Neural cell (in vitro differentiated cells): ENCODE results near the gene MYLK. TPM values are rescaled to one million over a fixed set of nuclear protein-coding genes. Genes with fewer than 3 reads are reported as not detected.

Source experiments
- H2AFZ ChIP-seq: fragments of 200-600, 300-800 bp; sonication (generic), shearing (Covaris generic); 2 replicates; pipeline ENCODE4 v1.6.0; 2014; ENCODE audit warnings: low read depth, mild to moderate bottlenecking, antibody characterized with exemption, low read length, moderate library complexity
- H3F3A ChIP-seq: fragments of 200-600 bp; shearing (Covaris generic); 2 replicates; pipeline ENCODE4 v1.6.1; 2016; ENCODE audit warnings: mild to moderate bottlenecking, moderate library complexity, mixed read lengths, antibody characterized with exemption, low read length; ENCODE audit not compliant: insufficient read depth, poor library complexity, severe bottlenecking
- H3K27ac ChIP-seq: fragments of 200-600, 300-800 bp; sonication (generic), shearing (Covaris generic); 2 replicates; pipeline ENCODE4 v1.5.1; 2014; ENCODE audit warnings: mild to moderate bottlenecking, low read length, moderate library complexity
- H3K27me3 ChIP-seq: fragments of 300-800, 200-600 bp; sonication (generic), shearing (Covaris generic); 2 replicates; pipeline ENCODE4 v1.6.0; 2014; ENCODE audit warnings: mild to moderate bottlenecking, low read depth, low read length, moderate library complexity; ENCODE audit not compliant: insufficient read depth
- H3K36me3 ChIP-seq: fragments of 300-800, 200-600 bp; sonication (generic), shearing (Covaris generic); 2 replicates; pipeline ENCODE4 v1.5.1; 2014; ENCODE audit warnings: mild to moderate bottlenecking, antibody characterized with exemption, low read length, moderate library complexity; ENCODE audit not compliant: insufficient read depth
- H3K4me2 ChIP-seq: fragments of 300-800, 200-600 bp; sonication (generic), shearing (Covaris generic); 2 replicates; pipeline ENCODE4 v1.6.0; 2014; ENCODE audit warnings: mild to moderate bottlenecking, low read length
- H3K4me3 ChIP-seq: fragments of 300-800, 200-600 bp; sonication (generic), shearing (Covaris generic); 2 replicates; pipeline ENCODE4 v1.5.1; 2014; ENCODE audit warnings: mild to moderate bottlenecking, low read length, moderate library complexity
- H3K79me2 ChIP-seq: fragments of 200-600 bp; shearing (Covaris generic); replicated peaks from 2 replicates; pipeline ENCODE4 v1.6.0; 2014; ENCODE audit warnings: mild to moderate bottlenecking, low read length, moderate library complexity; ENCODE audit not compliant: insufficient read depth
- H3K9ac ChIP-seq: fragments of 300-800, 200-600 bp; sonication (generic), shearing (Covaris generic); 2 replicates; pipeline ENCODE4 v1.6.1; 2016; ENCODE audit warnings: mild to moderate bottlenecking, low read length, mixed read lengths
- H3K9me2 ChIP-seq: fragments of 200-600 bp; shearing (Covaris generic); 2 replicates; pipeline ENCODE4 v1.6.1; 2016; ENCODE audit warnings: mild to moderate bottlenecking, low read length, mixed read lengths; ENCODE audit not compliant: insufficient read depth
- H3K9me3 ChIP-seq: fragments of 200-600, 300-800 bp; sonication (generic), shearing (Covaris generic); 2 replicates; pipeline ENCODE4 v1.6.1; 2016; ENCODE audit warnings: mild to moderate bottlenecking, mixed run types, low read length, moderate library complexity, mixed read lengths
- H4K20me1 ChIP-seq: fragments of 200-600 bp; shearing (Covaris generic); 2 replicates; pipeline ENCODE4 v1.6.1; 2016; ENCODE audit warnings: mild to moderate bottlenecking, mixed run types; ENCODE audit not compliant: insufficient read depth
- CTCF ChIP-seq: fragments of 450-650 bp; IDR thresholded peaks from 2 replicates; pipeline ENCODE4 v1.5.1; 2014; ENCODE audit warnings: antibody characterized with exemption, mild to moderate bottlenecking, moderate library complexity; ENCODE audit not compliant: poor library complexity, severe bottlenecking
- EP300 ChIP-seq: fragments of 450-650 bp; conservative IDR thresholded peaks from 2 replicates; pipeline ENCODE4 v1.6.1; 2014; ENCODE audit warnings: antibody characterized with exemption, mild to moderate bottlenecking, moderate library complexity; ENCODE audit not compliant: poor library complexity, severe bottlenecking
- EZH2 ChIP-seq: fragments of 200-600, 300-800 bp; shearing (Covaris generic), sonication (generic); IDR thresholded peaks from 2 replicates; pipeline ENCODE4 v1.6.1; 2014; ENCODE audit warnings: antibody characterized with exemption, low read length, borderline replicate concordance, mild to moderate bottlenecking; ENCODE audit not compliant: insufficient read depth, poor library complexity, severe bottlenecking
- MXI1 ChIP-seq: fragments of 450-650 bp; conservative IDR thresholded peaks from 2 replicates; pipeline ENCODE4 v1.6.1; 2014; ENCODE audit warnings: antibody characterized with exemption, mild to moderate bottlenecking; ENCODE audit not compliant: poor library complexity, severe bottlenecking
- POLR2AphosphoS5 ChIP-seq: IDR thresholded peaks from 2 replicates; pipeline ENCODE4 v1.6.1; 2012
- RAD21 ChIP-seq: fragments of 450-650 bp; conservative IDR thresholded peaks from 2 replicates; pipeline ENCODE4 v1.6.1; 2014; ENCODE audit warnings: antibody characterized with exemption, mild to moderate bottlenecking, moderate library complexity
- REST ChIP-seq: IDR thresholded peaks from 2 replicates; pipeline ENCODE4 v1.6.1; 2012; ENCODE audit warnings: borderline replicate concordance
- SMC3 ChIP-seq: fragments of 450-650 bp; conservative IDR thresholded peaks from 2 replicates; pipeline ENCODE4 v1.6.1; 2014; ENCODE audit warnings: antibody characterized with exemption, mild to moderate bottlenecking, moderate library complexity; ENCODE audit not compliant: poor library complexity
- TAF1 ChIP-seq: IDR thresholded peaks from 2 replicates; pipeline ENCODE4 v1.6.1; 2012; ENCODE audit warnings: low read depth
- polyA plus RNA-seq: library from polyadenylated mRNA; depleted of rRNA; stranded (reverse); fragments of >200 nt; gene quantifications from 2 replicates; pipeline ENCODE4 v1.2.3, GENCODE V29; 2014

Gene MYLK
- polyA plus RNA-seq, 1 donor from 2014 or later, result 0.43 TPM

GRCh38 chr3:123871946-123872345 is 12.2 kb downstream of the MYLK start:
- H3K36me3 ChIP-seq, result no peaks in the 10 kb centered on the region
- no peak overlapping the region for H3K4me2 ChIP-seq
- no peaks in the 10 kb centered on the region for H3K79me2 ChIP-seq
- H4K20me1 ChIP-seq, result no peaks in the 10 kb centered on the region
- no peaks in the 10 kb centered on the region for H3K9me2 ChIP-seq
- H3K9me3 ChIP-seq, result no peaks in the 10 kb centered on the region
- H3K27ac ChIP-seq, result no peak overlapping the region
- H3K4me3 ChIP-seq, result no peak overlapping the region
- no peaks in the 10 kb centered on the region for H3K27me3 ChIP-seq
- H2AFZ ChIP-seq, result no peak overlapping the region
- H3F3A ChIP-seq, result no peaks in the 10 kb centered on the region
- no peak for TF ChIP-seq TAF1
- no peak for TF ChIP-seq MXI1
- TF ChIP-seq CTCF, result no peak
- TF ChIP-seq EP300, result no peak
- TF ChIP-seq EZH2, result no peak
- TF ChIP-seq REST, result no peak
- TF ChIP-seq RAD21, result no peak
- TF ChIP-seq SMC3, result no peak
- TF ChIP-seq POLR2AphosphoS5, result no peak
- H3K9ac ChIP-seq, result no peak overlapping the region

DNA sequence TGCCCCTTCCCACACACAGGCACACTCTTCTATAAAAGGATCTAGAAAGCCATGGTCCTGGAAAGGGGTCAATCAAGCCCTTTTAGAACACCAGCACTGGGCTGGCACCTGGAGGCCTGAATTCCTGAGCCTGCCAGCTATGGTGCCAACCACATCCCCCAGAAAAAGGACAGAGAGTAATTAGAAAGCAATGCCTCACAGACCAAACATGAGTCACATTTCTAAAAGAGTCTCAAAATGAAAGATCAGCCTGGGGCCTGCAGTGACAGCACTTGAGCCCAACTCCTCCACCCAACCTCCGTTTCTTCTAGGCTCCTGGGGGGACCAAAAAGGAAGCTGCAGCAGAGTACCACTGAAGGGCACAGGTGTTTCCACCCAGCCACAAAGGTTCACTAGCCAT is 14.1 kb downstream of the MYLK start:
- H3K79me2 ChIP-seq, result no peaks in the 10 kb centered on the region
- no peaks in the 10 kb centered on the region for H3K36me3 ChIP-seq
- H3K27ac ChIP-seq, result no peak overlapping the region
- H3K9me2 ChIP-seq, result no peaks in the 10 kb centered on the region
- H3K4me2 ChIP-seq, result no peak overlapping the region
- no peak overlapping the region for H2AFZ ChIP-seq
- H3F3A ChIP-seq, result no peaks in the 10 kb centered on the region
- no peak overlapping the region for H3K4me3 ChIP-seq
- no peaks in the 10 kb centered on the region for H3K27me3 ChIP-seq
- H3K9ac ChIP-seq, result no peak overlapping the region
- H3K9me3 ChIP-seq, result no peaks in the 10 kb centered on the region
- no peaks in the 10 kb centered on the region for H4K20me1 ChIP-seq
- TF ChIP-seq RAD21 (no peak), REST (no peak), TAF1 (no peak), POLR2AphosphoS5 (no peak), CTCF (no peak)
